H1 (cell line): ENCODE results near the gene SYTL1. TPM values are rescaled to one million over a fixed set of nuclear protein-coding genes. Genes with fewer than 3 reads are reported as not detected.

ENCODE experiments used
- KDM1A ChIP-seq: fragments of 200-600, 300-600 bp; sonication (generic); IDR thresholded peaks from 2 replicates; pipeline ENCODE4 v1.7.1; 2016; ENCODE audit warnings: mild to moderate bottlenecking, low read length, borderline replicate concordance
- USF2 ChIP-seq: IDR thresholded peaks from 2 replicates; pipeline ENCODE4 v1.6.1; 2011; ENCODE audit warnings: low read length, improper control_type of control experiment
- polyA plus RNA-seq, 7 experiments: library from polyadenylated mRNA; depleted of rRNA in 3 of 7; stranded (reverse) in 5 of 7; unstranded in 2 of 7; fragments of >200 nt in 5 of 7; fragments of 200-250 nt in 2 of 7; gene quantifications; 1 replicate in 5 of 7; 2 replicates in 1 of 7; 4 replicates in 1 of 7; pipeline versions ENCODE4 v1.2.1 to v1.2.3, GENCODE V29; 2011 to 2013; ENCODE audit warnings: missing spikeins in 2 of 7, mixed read lengths in 2 of 7
- total RNA-seq: library from RNA; stranded (reverse); fragmentation: NEBNext Ultra II Directional; extraction: Animal tissue kit (Norgen Biotek cat#: 25700); gene quantifications from 2 replicates; pipeline ENCODE4 v1.2.1, GENCODE V29; 2021

SYTL1 gene
- total and polyA plus RNA-seq, 2 of the 8 experiments (the other 6 are each of a cell fraction or from before 2014, with no cell fraction given): 6.4 to 19.5 TPM

- no peak for TF ChIP-seq KDM1A
- TF ChIP-seq USF2: no peak
Observed at GRCh38 chr1:27338751-27339150, 3.1 kb upstream of the SYTL1 start (continued).
